Measurements from ENCODE around the gene MLXIP. TPM values are rescaled to one million over a fixed set of nuclear protein-coding genes. Genes with fewer than 3 reads are reported as not detected.
"Not testable (repeated sequence)": the region's sequence is repeated elsewhere in the genome, so short reads cannot be mapped to it uniquely, and the experiment has no call there.

Gene MLXIP
- total and polyA plus RNA-seq, 2 experiments from 2014 or later = 8.2 to 11.0 TPM

DNA sequence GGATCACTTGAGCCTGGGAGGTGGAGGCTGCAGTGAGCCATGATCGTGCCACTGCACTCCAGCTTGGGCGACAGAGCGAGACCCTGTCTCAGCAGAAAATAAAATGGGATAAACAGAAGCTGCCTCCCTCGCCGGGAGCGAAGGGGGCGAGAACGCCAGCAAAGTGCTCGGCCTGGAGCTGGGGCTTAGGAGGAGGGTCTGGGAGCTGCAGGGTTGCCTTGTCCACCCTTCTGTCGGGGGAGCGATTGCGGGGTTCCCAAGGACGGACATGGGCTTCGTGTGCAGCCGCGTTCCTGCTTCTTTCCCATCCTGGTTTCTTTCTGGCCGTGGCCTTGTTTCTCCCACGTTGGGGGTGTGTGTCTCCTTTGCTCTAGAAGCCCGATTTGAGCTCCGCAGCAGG lies 27.9 kb upstream of the MLXIP start:
- Histone ChIP-seq H3K27me3 (no peaks in the 10 kb centered on the region), H3K4me3 (no peak overlapping the region), H3K9me3 (ENCODE audit: low read depth) (no peaks in the 10 kb centered on the region), H3K36me3 (peaks cover 5% of the 10 kb centered on the region), H3K4me1 (ENCODE audit: low read depth) (peaks cover 5% of the 10 kb centered on the region), H3K27ac (peak overlapping the region; percentile 31)
- TF ChIP-seq, protein P1, sequence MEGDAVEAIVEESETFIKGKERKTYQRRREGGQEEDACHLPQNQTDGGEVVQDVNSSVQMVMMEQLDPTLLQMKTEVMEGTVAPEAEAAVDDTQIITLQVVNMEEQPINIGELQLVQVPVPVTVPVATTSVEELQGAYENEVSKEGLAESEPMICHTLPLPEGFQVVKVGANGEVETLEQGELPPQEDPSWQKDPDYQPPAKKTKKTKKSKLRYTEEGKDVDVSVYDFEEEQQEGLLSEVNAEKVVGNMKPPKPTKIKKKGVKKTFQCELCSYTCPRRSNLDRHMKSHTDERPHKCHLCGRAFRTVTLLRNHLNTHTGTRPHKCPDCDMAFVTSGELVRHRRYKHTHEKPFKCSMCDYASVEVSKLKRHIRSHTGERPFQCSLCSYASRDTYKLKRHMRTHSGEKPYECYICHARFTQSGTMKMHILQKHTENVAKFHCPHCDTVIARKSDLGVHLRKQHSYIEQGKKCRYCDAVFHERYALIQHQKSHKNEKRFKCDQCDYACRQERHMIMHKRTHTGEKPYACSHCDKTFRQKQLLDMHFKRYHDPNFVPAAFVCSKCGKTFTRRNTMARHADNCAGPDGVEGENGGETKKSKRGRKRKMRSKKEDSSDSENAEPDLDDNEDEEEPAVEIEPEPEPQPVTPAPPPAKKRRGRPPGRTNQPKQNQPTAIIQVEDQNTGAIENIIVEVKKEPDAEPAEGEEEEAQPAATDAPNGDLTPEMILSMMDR (IDR thresholded peaks at IDR 0.05; ENCODE audit: low read depth, low read length) = no peak
- no peak for DNase-seq (ENCODE audit: low read depth in 1 of 2, low spot score in 1 of 2)

DNA sequence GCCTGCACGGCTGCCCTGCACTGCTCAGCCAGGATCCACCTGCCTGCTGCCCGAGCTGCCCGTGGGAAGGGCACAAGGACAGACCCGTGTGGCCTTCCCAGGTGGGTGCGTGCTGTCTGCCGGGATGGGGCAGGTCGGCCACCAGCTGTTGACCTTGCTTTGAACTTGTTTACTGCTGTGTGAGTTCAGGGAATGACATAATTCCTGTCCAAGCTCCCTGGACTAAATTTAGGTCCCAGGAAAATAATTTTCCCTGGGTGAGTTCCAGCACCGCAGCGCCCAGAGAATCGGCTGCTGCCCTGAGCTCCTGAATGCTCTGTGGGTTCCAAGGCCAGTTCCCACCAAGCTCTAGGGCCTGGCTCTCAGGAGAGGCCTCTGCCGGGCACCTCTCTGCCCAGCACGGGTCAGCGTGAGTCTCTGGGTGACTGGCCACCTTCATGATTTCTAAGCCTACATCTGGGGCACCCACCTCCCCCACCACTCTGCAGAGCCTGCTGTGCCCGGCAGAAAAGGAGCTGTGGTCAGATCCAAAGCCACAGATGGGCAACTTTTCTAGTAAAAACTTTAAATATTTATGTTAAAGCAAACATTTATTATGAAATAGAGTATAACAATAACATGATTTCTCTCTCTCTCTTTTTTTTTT lies 27.2 kb upstream of the MLXIP start:
- no peak for DNase-seq (ENCODE audit: low read depth in 1 of 2, low spot score in 1 of 2)
- Histone ChIP-seq H3K4me3 (no peak overlapping the region), H3K27ac (peak overlapping the region; percentile 31), H3K36me3 (peaks cover 2% of the 10 kb centered on the region), H3K4me1 (ENCODE audit: low read depth) (peaks cover 5% of the 10 kb centered on the region), H3K27me3 (no peaks in the 10 kb centered on the region), H3K9me3 (ENCODE audit: low read depth) (no peaks in the 10 kb centered on the region)
- TF ChIP-seq, protein P1 (IDR thresholded peaks at IDR 0.05; ENCODE audit: low read depth, low read length) = no peak

DNA sequence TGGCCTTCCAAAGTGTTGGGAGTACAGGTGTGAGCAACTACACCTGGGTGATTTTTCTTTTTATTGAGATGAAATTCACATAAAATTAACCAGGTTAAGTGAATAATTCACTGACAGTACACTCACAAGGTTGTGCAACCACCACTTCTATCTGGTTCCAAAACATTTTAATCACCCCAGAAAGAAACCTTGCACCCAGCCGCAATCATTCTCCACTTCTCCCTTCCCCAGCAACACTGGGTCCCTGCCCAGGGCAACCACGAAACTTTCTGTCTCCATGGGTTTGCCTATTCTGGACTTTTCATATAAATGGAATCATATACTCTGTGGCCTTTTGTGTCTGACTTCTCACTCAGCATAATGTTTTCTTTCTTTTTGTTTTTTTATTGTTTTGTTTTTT lies 26.3 kb upstream of the MLXIP start:
- peak in 1 of 2 donors; percentile 46 for DNase-seq (ENCODE audit: low read depth in 1 of 2, low spot score in 1 of 2)

DNA sequence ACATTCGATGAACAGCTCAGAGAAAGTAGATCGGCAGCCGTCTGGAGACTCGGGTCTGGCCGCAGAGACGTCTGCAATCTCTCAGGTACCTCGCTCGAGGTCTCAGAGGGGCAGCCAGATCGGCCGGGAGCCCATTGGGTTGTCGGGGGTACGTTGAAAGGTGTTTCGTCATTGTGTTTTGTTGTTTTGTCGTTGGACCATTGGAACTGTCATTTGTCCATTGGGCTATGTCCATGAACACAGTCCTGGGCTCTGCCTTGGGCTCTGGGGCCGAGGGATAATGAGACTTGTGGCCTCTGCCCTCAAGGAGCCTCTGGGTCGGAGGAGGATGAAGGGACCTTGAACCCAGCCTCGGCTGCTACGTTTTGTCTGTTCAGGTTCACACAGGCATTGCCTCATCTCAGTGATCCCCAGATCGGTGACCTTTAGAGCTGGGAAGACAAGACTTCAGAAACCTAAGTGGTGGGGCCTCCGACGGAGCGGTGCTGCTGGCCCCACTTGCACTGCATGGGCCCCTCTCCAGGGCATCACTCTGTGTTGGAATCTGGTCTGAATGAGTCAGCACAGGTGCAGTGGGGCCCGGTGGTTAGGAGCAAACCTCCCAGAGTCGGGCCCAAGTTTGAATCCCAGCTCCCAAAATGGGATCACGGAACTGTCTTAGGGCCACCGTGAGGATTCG lies 23.6 kb upstream of the MLXIP start:
- TF ChIP-seq, protein P1 (IDR thresholded peaks at IDR 0.05; ENCODE audit: low read depth, low read length) = no peak
- no peak for DNase-seq (ENCODE audit: low read depth in 1 of 2, low spot score in 1 of 2)
- Histone ChIP-seq H3K4me3 (no peak overlapping the region), H3K27ac (no peak overlapping the region), H3K27me3 (no peaks in the 10 kb centered on the region), H3K36me3 (no peaks in the 10 kb centered on the region), H3K4me1 (ENCODE audit: low read depth) (peaks cover 5% of the 10 kb centered on the region), H3K9me3 (ENCODE audit: low read depth) (no peaks in the 10 kb centered on the region)

More for the DNA sequence above, 26.3 kb upstream of the MLXIP start:
- H3K9me3 ChIP-seq (ENCODE audit: low read depth) = no peaks in the 10 kb centered on the region
- H3K27me3 ChIP-seq = no peaks in the 10 kb centered on the region
- H3K4me3 ChIP-seq = no peak overlapping the region
- TF ChIP-seq, protein P1 (IDR thresholded peaks at IDR 0.05; ENCODE audit: low read depth, low read length) = no peak
- no peak overlapping the region for H3K27ac ChIP-seq
- H3K4me1 ChIP-seq (ENCODE audit: low read depth) = peaks cover 5% of the 10 kb centered on the region
- no peaks in the 10 kb centered on the region for H3K36me3 ChIP-seq

DNA sequence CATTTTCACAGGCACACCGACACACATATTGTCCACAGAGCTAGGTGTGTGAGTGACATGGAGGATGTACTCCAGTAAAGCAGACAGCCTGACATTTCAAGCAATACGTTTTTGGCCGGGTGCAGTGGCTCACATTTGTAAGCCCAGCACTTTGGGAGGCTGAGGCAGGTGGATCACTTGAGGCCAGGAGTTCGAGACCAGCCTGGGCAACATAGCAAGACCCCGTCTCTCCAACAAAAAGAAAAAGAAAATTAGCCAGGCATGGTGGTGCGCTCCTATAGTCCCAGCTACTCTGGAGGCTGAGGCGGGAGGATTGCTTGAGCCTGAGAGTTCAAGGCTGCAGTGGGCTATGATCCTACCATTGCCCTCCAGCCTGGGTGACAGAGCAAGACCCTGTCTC lies 22.1 kb upstream of the MLXIP start:
- H3K27me3 ChIP-seq; H3K4me3 ChIP-seq; DNase-seq (ENCODE audit: low read depth in 1 of 2, low spot score in 1 of 2); H3K4me1 ChIP-seq (ENCODE audit: low read depth); H3K36me3 ChIP-seq; H3K27ac ChIP-seq; H3K9me3 ChIP-seq (ENCODE audit: low read depth): not testable (repeated sequence)

DNA sequence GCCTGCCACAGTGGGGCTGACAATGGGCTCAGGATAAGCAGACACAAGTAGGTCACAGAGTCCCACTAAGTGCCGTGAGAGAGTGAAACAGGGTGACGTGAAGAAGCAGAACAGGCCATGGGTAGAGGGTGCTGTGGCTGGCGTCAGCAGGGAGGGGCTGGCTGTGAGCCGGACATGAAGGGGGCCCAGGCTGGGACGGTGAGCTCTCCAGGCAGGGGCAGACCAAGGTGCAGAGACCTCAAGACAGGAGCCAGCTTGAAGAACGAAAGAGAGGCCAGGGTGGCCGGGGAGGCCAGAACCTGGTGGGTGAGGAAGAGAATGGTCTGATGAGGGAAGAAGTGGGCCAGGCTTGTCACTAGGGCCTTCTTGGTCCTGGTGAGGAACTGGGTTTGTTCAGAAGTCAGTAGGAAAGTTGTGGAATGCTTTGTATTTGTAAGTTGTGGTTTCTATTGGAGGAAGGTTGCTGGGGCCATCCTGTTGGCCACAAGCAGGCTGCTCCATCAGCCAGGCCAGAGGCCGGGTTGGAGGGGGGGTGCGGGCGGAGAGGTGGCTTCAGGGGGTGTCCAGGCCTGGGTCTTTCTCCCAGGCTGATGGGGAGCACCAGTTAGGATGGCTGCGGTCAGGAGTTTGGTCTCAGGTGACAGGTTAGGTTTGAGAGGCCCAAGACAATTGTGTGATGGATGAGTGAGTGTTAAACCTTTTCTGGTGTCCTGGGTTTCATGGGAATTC lies 21.4 kb upstream of the MLXIP start:
- Histone ChIP-seq H3K27me3 (no peaks in the 10 kb centered on the region), H3K36me3 (no peaks in the 10 kb centered on the region), H3K9me3 (ENCODE audit: low read depth) (no peaks in the 10 kb centered on the region), H3K4me1 (ENCODE audit: low read depth) (no peaks in the 10 kb centered on the region), H3K27ac (no peak overlapping the region), H3K4me3 (no peak overlapping the region)
- TF ChIP-seq, protein P1 (IDR thresholded peaks at IDR 0.05; ENCODE audit: low read depth, low read length) = no peak
- no peak for DNase-seq (ENCODE audit: low read depth in 1 of 2, low spot score in 1 of 2)
